ENCODE results near the gene MICAL1.

The MICAL1 gene

DNA sequence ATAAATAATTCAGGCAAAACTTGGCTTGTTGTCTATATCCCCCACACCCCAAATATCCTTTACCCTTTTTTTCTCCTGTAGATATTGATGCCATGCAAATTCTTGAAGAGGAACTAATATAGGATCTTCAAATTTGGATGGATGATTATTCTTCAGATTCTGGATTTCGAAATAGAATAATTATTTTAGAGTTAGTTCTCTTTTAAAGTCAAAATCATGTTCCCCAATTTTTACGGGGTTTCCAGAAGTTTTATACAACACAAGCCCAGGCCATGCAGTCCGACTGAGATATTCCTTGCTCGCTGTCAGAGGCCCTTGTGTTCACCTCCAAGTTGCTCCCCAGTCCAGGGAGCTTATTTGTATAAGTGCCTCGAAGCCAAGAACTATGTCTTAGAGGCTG is 19.5 kb downstream of the MICAL1 start:
- no peak for TF ChIP-seq ZBTB1 (tag by site-specific recombination; IDR thresholded peaks at IDR 0.05)
- no peak for TF ChIP-seq PRDM1 (tag by site-specific recombination; IDR thresholded peaks at IDR 0.05)
- TF ChIP-seq WT1 (tag by site-specific recombination; IDR thresholded peaks at IDR 0.05): no peak
- no peak for TF ChIP-seq SP3 (tag by site-specific recombination; IDR thresholded peaks at IDR 0.05)
- no peak for TF ChIP-seq ZBTB48 (tag by site-specific recombination; IDR thresholded peaks at IDR 0.05)
- TF ChIP-seq ZBTB17 (tag by site-specific recombination; IDR thresholded peaks at IDR 0.05): no peak
- no peak for TF ChIP-seq GLIS2 (tag by site-specific recombination; IDR thresholded peaks at IDR 0.05)
- TF ChIP-seq ZNF626 (tag by site-specific recombination; IDR thresholded peaks at IDR 0.05): no peak
- TF ChIP-seq, protein P1, sequence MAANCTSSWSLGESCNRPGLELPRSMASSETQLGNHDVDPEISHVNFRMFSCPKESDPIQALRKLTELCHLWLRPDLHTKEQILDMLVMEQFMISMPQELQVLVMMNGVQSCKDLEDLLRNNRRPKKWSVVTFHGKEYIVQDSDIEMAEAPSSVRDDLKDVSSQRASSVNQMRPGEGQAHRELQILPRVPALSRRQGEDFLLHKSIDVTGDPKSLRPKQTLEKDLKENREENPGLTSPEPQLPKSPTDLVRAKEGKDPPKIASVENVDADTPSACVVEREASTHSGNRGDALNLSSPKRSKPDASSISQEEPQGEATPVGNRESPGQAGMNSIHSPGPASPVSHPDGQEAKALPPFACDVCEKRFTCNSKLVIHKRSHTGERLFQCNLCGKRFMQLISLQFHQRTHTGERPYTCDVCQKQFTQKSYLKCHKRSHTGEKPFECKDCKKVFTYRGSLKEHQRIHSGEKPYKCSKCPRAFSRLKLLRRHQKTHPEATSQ (tag by site-specific recombination; IDR thresholded peaks at IDR 0.05): no peak
- no peak for TF ChIP-seq ZNF10 (tag by site-specific recombination; IDR thresholded peaks at IDR 0.05)
- TF ChIP-seq, protein P2, sequence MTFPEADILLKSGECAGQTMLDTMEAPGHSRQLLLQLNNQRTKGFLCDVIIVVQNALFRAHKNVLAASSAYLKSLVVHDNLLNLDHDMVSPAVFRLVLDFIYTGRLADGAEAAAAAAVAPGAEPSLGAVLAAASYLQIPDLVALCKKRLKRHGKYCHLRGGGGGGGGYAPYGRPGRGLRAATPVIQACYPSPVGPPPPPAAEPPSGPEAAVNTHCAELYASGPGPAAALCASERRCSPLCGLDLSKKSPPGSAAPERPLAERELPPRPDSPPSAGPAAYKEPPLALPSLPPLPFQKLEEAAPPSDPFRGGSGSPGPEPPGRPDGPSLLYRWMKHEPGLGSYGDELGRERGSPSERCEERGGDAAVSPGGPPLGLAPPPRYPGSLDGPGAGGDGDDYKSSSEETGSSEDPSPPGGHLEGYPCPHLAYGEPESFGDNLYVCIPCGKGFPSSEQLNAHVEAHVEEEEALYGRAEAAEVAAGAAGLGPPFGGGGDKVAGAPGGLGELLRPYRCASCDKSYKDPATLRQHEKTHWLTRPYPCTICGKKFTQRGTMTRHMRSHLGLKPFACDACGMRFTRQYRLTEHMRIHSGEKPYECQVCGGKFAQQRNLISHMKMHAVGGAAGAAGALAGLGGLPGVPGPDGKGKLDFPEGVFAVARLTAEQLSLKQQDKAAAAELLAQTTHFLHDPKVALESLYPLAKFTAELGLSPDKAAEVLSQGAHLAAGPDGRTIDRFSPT (tag by site-specific recombination; IDR thresholded peaks at IDR 0.05): no peak
- TF ChIP-seq ZNF423 (tag by site-specific recombination; IDR thresholded peaks at IDR 0.05): no peak
- TF ChIP-seq HOXA7 (CRISPR knock-in tag; IDR thresholded peaks at IDR 0.05; ENCODE audit: borderline replicate concordance): no peak
- no peak for TF ChIP-seq ZNF341 (tag by site-specific recombination; IDR thresholded peaks at IDR 0.05; ENCODE audit: low read depth)
- TF ChIP-seq ZNF23 (tag by site-specific recombination; IDR thresholded peaks at IDR 0.05; ENCODE audit: borderline replicate concordance): no peak
- TF ChIP-seq, protein P3, sequence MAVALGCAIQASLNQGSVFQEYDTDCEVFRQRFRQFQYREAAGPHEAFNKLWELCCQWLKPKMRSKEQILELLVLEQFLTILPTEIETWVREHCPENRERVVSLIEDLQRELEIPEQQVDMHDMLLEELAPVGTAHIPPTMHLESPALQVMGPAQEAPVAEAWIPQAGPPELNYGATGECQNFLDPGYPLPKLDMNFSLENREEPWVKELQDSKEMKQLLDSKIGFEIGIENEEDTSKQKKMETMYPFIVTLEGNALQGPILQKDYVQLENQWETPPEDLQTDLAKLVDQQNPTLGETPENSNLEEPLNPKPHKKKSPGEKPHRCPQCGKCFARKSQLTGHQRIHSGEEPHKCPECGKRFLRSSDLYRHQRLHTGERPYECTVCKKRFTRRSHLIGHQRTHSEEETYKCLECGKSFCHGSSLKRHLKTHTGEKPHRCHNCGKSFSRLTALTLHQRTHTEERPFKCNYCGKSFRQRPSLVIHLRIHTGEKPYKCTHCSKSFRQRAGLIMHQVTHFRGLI (tag by site-specific recombination; IDR thresholded peaks at IDR 0.05): no peak
- no peak for TF ChIP-seq ZNF548 (tag by site-specific recombination; IDR thresholded peaks at IDR 0.05)
- no peak for TF ChIP-seq ZNF138 (tag by site-specific recombination; IDR thresholded peaks at IDR 0.05; ENCODE audit: borderline replicate concordance)
- no peak for TF ChIP-seq MYNN (tag by site-specific recombination; IDR thresholded peaks at IDR 0.05; ENCODE audit: borderline replicate concordance)
- TF ChIP-seq ZSCAN23 (tag by site-specific recombination; IDR thresholded peaks at IDR 0.05): no peak
- no peaks in the 10 kb centered on the region for H3K36me3 ChIP-seq (ENCODE audit: control insufficient read depth in 2 of 2, insufficient read depth in 1 of 2, low read length in 2 of 2)
- ChIA-PET CTCF (interaction anchor here (0.8 to 2.0 kb wide), 2 partner anchors 248 to 652 kb away, joined by 3 to 8 read pairs; no protein-coding TSS in a partner anchor), POLR2A (interaction anchor here (0.6 kb wide), 1 partner anchor 52 kb away, joined by 3 read pairs; no protein-coding TSS in a partner anchor)
- no peaks in the 10 kb centered on the region for H3K9me3 ChIP-seq (ENCODE audit: control insufficient read depth, insufficient read depth, low read depth, low read length)
- H3K4me3 ChIP-seq (ENCODE audit: low read depth, low read length): no peak overlapping the region
- H3K27ac ChIP-seq (ENCODE audit: extremely low read depth, low read depth, low read length): no peak overlapping the region
- no peaks in the 10 kb centered on the region for H3K4me1 ChIP-seq (ENCODE audit: control insufficient read depth, insufficient read depth, low read length)

DNA sequence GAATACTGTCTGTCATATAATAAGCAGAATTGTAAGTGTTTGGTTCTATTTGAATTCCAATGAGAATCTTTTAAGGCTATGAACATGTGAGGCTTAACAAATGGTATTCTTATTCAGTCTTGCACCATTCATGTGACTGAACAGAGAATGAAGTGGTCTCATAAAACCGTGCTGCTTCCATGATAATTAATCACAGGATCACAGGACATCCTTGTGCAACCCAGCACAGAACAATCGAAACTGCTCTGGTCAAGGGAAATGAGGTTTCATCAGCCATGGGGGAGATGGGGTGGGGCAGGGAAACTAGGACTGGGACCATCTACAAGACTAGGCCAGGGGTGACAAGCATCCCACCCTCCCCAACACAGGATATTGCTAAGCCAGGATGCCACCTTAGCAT is 21.1 kb downstream of the MICAL1 start:
- CTCF ChIA-PET: interaction anchor here (0.7 kb wide), 1 partner anchor 18 kb away, joined by 3 read pairs; no protein-coding TSS in a partner anchor
- Histone ChIP-seq H3K36me3 (ENCODE audit: control insufficient read depth in 2 of 2, insufficient read depth in 1 of 2, low read length in 2 of 2) (no peaks in the 10 kb centered on the region), H3K27ac (ENCODE audit: extremely low read depth, low read depth, low read length) (no peak overlapping the region), H3K4me3 (ENCODE audit: low read depth, low read length) (no peak overlapping the region), H3K4me1 (ENCODE audit: control insufficient read depth, insufficient read depth, low read length) (peaks cover under 1% of the 10 kb centered on the region; the same call in 1 of the 2 replicates), H3K9me3 (ENCODE audit: control insufficient read depth, insufficient read depth, low read depth, low read length) (no peaks in the 10 kb centered on the region)
- POLR2A ChIA-PET: no interaction called here
- TF ChIP-seq RBAK (tag by site-specific recombination; IDR thresholded peaks at IDR 0.05): no peak
- TF ChIP-seq, protein P4, sequence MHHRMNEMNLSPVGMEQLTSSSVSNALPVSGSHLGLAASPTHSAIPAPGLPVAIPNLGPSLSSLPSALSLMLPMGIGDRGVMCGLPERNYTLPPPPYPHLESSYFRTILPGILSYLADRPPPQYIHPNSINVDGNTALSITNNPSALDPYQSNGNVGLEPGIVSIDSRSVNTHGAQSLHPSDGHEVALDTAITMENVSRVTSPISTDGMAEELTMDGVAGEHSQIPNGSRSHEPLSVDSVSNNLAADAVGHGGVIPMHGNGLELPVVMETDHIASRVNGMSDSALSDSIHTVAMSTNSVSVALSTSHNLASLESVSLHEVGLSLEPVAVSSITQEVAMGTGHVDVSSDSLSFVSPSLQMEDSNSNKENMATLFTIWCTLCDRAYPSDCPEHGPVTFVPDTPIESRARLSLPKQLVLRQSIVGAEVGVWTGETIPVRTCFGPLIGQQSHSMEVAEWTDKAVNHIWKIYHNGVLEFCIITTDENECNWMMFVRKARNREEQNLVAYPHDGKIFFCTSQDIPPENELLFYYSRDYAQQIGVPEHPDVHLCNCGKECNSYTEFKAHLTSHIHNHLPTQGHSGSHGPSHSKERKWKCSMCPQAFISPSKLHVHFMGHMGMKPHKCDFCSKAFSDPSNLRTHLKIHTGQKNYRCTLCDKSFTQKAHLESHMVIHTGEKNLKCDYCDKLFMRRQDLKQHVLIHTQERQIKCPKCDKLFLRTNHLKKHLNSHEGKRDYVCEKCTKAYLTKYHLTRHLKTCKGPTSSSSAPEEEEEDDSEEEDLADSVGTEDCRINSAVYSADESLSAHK (tag by site-specific recombination; IDR thresholded peaks at IDR 0.05): peak; percentile 75
